AML-193 (cell line): ENCODE data around the gene POT1.

Experiments
- DNase-seq, 2 experiments: peaks; one replicate each; lab custom pipeline; 2025; lab: John Stamatoyannopoulos, UW

POT1 gene

DNA sequence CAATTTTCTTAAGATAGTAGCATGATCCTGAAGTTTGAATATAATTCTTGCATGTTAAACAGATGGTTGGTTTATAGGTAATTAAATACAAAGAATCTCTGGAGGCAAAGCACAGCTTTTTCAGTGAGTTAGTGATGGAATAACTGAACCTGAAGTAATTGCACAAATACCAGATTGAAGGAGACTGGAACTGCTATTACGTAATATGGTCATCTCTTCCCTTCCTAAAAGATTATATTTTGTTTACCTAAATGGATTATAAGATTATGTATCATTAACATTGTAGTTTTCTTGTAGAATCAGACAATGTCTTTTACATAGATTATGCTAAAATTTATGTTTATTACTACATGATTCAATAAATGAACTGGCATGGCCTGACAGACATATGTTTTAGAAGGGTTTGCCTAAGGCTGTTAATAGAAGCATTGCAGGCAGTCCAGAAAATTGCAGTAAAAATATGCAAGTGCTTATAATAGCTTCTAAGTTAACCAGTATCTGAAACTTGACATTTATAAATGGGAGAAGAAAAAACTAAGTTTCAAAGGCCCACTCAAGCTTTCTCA is 128.2 kb downstream of the POT1 start:
- DNase-seq: no peak

- DNase-seq: no peak
Observed at GRCh38 chr7:124800386-124800785, 129.2 kb downstream of the POT1 start.

DNA sequence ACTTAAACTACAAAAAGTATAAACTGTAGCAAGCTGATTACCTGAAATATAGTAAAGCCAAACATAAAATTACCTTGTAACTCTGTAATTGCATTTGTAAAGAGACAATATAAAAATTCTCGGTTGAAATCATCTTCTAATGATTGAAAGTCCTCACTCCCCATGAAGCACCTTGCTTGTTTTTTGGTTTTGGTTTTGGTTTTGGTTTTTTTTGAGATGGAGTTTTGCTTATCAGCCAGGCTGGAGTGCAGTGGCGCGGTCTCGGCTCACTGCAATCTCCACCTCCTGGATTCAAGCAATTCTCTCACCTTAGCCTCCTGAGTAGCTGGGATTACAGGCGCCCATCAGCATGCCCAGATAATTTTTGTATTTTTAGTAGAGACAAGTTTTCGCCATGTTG is 130.2 kb downstream of the POT1 start:
- no peak for DNase-seq

DNA sequence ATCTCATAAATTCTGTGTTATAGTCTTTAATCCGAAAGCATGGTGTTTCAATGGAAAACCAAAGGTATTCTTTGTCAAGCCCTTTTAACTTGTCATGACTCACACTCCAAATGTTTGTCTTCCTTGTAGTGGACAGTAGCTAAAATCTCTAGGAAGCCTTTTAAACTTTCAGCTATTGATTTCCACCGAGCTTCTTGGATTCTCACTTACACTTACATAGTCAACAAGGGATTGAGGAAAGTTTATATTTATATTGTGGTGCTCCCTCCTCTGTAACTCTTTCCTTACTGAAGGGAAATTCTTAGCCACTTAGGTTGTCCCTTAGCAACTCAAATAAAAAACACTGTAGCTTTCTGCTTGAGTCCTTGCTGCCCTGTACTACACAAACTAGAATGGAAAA is 132.9 kb downstream of the POT1 start:
- DNase-seq: no peak

DNA sequence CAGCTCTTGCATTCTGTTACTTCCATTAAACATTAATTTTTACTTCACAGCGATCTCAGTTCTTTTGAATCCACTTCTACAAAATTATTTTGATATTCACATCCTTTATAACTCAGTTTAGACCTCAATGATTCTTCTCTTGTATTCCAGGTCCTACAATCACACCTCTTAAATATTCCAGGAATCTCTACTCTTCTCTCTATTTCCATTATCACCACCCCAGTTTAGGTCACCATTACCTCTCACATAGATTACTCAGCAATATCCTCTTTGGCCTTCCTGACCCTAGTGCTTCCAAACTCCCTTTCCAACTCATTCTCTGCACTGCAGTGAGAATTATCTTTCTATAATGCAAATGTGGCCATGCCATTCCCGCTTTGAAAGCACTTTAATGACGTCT is 136.9 kb downstream of the POT1 start:
- DNase-seq: no peak

GRCh38 chr7:124792002-124792401 is 137.6 kb downstream of the POT1 start:
- DNase-seq: no peak

GRCh38 chr7:124791426-124791825 is 138.2 kb downstream of the POT1 start:
- no peak for DNase-seq

DNA sequence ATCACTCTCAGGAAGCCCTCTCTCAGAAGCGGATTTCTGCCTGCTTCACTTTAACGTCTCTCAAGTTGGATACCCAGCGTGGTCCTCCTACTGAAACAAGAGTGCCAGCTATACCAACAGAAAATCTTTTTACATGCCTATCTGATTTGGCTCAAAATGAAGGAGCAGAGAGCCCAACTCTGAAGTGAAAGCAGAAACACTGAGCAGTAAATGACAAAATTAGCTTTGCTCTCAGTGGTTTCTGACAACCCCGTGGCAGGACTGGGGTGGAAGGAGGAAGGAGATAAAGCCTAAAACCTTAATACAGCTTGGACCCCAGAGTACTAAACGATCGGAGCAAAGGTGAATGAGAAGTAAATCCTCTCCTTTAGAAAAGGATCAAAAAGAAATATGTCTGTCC is 139.0 kb downstream of the POT1 start:
- DNase-seq: no peak

DNA sequence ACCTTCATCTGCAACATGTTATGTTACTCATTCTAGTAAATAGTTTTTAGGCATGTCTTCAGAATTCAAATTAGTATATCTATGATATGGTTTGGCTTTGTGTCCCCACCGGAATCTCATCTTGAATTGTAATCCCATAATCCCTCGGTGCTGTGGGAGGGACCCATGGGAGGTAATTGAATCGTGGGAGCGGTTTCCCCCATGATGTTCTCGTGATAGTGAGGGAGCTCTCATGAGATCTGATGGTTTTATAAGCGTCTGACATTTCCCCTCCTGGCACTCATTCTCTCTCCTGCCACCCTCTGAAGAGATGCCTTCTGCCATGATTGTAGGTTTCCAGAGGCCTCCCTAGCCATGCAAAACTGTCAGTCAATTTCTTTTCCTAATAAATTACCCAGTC is 143.6 kb downstream of the POT1 start:
- no peak for DNase-seq

- peak; percentile 24 to 36 for DNase-seq
Observed at GRCh38 chr7:124784879-124785818, 144.5 kb downstream of the POT1 start.

DNA sequence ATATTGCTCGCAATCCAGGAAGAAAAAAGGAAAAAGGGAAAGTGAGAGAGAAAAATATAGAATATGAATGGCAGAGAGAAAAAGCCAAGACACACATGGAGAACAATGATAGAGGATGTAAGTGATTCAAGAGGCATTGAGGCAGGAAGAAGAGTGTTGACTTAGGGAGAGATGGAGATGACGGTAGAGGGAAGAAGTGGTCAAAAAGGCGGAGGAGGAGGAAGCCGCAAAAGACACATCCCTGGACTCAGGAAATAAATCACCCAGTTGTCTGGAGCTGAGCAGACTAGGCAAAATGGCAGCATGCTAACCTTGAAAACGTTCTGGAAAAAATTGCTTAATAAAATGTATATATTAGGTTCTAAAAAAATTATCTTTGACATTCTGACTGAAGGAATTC is 146.4 kb downstream of the POT1 start:
- DNase-seq: no peak

- DNase-seq: no peak
Observed at GRCh38 chr7:124781907-124782734, 147.5 kb downstream of the POT1 start.

- no peak for DNase-seq
Observed at GRCh38 chr7:124781418-124781817, 148.2 kb downstream of the POT1 start.

GRCh38 chr7:124780608-124781007 is 149.0 kb downstream of the POT1 start:
- DNase-seq: no peak

GRCh38 chr7:124780056-124780455 is 149.6 kb downstream of the POT1 start:
- DNase-seq: no peak

DNA sequence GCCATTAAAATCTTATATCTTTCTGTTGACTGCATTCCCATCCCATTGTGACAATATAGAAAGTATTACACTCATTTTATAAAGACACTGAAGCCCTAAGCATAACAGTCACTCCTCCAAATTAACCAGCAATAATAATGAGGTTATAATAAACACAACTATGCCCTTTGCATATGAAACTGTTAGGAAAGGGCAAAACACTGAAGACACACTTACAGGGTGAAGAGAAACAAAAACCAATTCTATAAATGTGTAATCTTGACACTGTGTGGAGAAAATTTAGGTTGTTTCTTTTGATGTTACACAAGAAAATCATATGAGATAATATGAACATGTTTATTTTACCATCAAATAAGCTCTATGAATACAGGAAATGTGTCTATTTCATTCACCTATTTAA is 150.0 kb downstream of the POT1 start:
- no peak for DNase-seq

- DNase-seq: no peak
Observed at GRCh38 chr7:124779194-124779593, 150.4 kb downstream of the POT1 start.

DNA sequence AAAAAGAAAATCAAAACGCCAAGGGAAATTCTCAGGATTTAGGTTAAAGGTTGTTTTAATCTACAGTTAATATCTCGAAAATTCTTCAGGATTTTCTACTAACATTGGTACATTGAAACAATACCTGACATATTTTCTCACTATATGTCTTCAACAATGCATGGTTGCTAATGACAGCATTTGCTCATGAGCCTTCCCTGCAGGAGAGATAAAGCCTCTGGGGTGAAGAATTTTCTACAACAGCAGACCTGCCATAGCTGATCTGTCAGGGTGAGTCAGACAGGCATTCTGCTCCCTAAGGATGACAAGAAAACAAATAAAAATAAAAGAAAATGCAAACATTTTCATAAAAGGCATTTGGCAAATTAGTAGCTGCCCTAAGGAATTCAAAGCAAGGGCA is 152.4 kb downstream of the POT1 start:
- no peak for DNase-seq

- DNase-seq: no peak
Observed at GRCh38 chr7:124776153-124776552, 153.5 kb downstream of the POT1 start.

DNA sequence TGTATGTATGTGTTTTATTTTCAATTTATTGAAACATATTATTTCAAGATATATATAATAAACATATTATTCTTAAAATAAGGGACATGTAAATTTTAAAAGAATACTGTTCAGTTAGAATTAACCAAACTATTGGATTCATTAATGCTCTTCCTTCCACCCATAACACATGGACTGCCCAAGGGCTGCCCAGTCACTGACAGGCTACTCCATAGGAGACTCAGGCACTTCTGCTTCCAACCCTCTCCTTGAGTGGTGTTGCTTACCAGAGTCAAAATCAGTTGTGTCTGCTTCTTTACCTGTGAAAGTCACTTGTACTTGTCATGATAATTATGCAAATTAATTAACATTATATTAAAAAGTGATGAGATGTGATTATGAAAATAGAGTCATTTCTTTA is 154.2 kb downstream of the POT1 start:
- no peak for DNase-seq

GRCh38 chr7:124773938-124774337 is 155.7 kb downstream of the POT1 start:
- no peak for DNase-seq

GRCh38 chr7:124773339-124773738 is 156.3 kb downstream of the POT1 start:
- no peak for DNase-seq
